ENCODE measurements around the gene CGB2. TPM values are rescaled to one million over a fixed set of nuclear protein-coding genes. Genes with fewer than 3 reads are reported as not detected.
A peak's percentile ranks its signal among the peaks of the same experiment; 100 is the strongest.

CGB2 gene
- total RNA-seq, 1 experiment from 2014 or later = 2.2 TPM

DNA sequence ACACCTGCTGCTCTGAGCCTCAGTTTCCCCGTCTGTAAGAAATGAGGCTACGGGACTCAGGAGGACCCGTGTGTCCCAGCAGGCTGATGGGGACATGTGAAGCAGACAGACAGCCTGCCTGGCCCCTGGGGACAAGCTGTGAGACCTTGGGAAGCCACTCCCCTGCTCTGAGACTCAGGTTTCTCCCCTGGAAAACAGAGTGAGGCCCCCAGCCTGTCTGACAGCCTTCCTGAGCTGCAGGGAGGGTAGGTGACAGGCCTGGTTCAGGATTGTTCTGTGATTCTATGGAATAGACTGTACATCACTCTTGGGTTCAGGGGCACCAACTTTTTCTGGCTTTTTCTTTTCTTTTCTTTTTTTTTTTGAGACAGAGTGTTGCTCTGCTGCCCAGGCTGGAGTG, 35.9 kb downstream of the CGB2 start:
- no peak for DNase-seq (ENCODE audit: low read depth)

GRCh38 chr19:49069026-49069425, 37.3 kb downstream of the CGB2 start:
- DNase-seq (ENCODE audit: low read depth) = no peak

DNA sequence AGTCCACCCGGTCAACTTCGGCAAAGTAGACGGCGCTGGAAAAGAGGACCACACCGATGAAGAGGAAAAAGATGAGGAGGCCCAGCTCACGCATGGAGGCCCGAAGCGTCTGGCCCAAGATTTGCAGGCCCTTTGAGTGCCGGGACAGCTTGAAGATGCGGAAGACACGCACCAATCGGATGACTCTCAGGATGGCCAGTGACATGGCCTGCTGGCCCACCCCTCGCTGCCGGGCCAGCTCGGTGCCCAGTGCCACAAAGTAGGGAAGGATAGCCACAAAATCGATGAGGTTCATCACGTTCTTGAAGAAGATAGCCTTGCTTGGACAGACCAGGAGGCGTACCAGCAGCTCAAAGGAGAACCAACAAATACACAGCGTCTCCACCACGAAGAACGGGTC, 38.7 kb downstream of the CGB2 start:
- DNase-seq (ENCODE audit: low read depth) = no peak

DNA sequence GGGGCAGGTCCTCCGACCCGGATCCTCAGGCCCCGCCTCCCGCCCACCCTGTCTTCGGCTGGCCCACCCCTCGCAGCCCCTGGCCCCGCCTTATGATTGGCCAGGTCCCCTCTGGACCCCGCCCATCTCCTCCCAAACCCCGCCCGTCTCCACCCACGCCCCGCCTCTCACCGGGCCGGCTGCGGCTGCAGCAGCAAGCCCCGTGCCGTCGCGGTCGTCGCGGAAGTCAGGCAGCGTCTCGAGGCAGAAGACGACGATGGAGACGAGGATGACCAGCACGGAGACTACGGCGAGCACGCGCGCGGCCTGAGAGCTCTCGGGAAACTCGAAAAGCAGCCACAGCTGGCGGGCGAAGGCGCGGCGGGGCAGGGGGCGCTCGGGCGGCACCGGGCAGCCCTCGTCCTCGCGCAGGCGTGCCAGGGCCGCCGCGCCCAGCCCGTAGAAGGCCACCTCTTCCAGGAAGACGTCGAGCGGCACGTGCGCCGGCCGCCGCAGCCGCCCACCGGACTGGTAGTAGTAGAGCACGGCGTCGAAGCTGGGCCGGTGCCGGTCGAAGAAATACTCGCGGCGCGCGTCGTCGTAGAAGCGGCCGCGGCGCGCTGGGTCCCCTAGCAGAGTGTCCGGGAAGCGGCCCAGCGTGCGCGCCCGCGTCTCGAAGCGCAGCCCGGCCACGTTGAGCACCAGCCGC, 40.3 kb downstream of the CGB2 start:
- no peak for DNase-seq (ENCODE audit: low read depth)

DNA sequence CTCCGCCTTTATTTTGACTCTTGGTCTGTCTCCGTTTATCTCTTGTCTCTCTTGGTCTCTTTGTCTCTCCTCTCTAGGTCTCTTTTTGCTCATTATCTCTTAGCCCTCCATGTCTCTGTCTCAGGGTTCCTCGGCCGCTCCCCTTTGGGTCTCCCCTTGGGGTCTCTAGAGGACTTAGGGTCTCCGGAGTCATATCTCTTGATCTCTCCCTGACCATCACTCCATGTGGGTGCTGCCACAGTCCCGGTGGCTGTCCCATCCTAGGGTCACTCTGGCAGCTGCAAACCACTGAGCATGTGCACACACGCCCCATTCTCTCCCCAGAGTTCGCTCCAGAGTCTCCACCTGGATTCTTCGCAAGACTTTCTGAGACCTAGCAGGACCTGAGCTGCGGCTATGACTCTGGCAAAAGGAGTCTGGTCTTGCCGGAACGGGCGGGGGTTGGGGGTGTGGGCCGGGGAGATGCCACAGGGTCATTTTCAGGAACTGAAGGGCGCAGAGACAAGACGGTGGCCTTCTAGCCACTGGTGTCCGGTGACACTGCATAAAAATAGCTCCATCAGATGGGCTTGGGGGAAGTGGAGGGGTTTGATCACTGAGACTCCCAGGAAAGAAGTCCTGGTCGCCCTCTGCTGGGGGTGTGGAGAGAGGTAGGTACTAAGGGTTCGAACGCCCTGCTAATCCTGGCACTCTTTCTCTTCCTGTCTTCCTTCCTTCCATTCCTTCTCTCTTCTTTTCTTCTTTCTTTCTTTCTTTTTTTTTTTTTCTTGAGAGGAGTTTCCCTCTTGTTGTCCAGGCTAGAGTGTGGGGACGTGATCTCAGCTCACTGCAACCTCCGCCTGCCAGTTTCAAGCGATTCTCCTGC, 42.1 kb downstream of the CGB2 start:
- DNase-seq (ENCODE audit: low read depth) = peak; percentile 66

DNA sequence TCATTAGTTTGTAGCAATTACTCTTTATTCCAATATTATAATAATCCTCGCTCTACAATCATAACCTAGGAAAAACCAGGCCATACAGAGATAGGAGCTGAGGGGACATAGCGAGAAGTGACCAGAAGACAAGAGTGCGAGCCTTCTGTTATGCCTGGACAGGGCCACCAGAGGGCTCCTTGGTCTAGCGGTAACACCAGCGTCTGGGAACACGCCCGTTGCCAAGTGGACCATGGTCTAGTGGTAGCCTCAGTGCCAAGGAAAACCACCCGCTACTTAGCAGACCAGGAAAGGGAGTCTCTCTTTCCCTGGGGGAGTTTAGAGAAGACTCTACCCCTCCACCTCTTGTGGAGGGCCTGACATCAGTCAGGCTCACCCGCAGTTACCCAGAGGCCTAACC, 43.2 kb downstream of the CGB2 start:
- peak; percentile 73 for DNase-seq (ENCODE audit: low read depth)

- no peak for DNase-seq (ENCODE audit: low read depth)
Observed at GRCh38 chr19:49080392-49080791, 48.7 kb downstream of the CGB2 start.

DNA sequence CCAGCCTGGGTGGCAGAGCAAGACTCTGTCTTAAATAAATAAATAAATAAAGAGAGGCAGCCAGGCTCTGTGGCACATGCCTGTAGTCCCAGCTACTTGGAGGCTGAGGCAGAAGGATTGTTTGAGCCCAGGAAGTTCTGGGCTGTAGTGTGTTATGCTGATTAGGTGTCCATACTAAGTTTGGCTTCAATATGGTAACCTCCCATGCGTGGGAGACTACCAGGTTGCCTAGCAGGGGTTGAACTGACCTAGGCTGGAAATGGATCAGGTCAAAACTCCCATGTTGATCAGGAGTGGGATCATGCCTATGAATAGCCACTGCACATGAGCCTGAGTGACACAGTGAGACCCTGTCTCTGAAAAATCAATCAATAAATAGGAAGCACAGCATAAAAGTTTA, 49.6 kb downstream of the CGB2 start:
- DNase-seq (ENCODE audit: low read depth) = no peak

Other genes starting within 250 kb of the CGB2 start
- gene BCAT2, start 220.9 kb upstream of the CGB2 start, total RNA-seq (2014; rRNA removed; shearing (Covaris generic)) = 29.5 and 36.7 TPM in 2 replicates
- 0.69 TPM in 1 of 2 replicates, not detected in the other for gene HSD17B14, start 195.4 kb upstream of the CGB2 start, total RNA-seq (2014; rRNA removed; shearing (Covaris generic))
- gene PLEKHA4, start 163.3 kb upstream of the CGB2 start, total RNA-seq (2014; rRNA removed; shearing (Covaris generic)) = 2.1 and 4.5 TPM in 2 replicates
- gene PPP1R15A, start 159.5 kb upstream of the CGB2 start, total RNA-seq (2014; rRNA removed; shearing (Covaris generic)) = 50.7 and 56.2 TPM in 2 replicates
- gene TULP2, start 133.1 kb upstream of the CGB2 start, total RNA-seq (2014; rRNA removed; shearing (Covaris generic)) = not detected in 2 replicates
- gene NUCB1, start 131.6 kb upstream of the CGB2 start, total RNA-seq (2014; rRNA removed; shearing (Covaris generic)) = 105 and 106 TPM in 2 replicates
- gene DHDH, start 98.2 kb upstream of the CGB2 start, total RNA-seq (2014; rRNA removed; shearing (Covaris generic)) = not detected in 2 replicates
- 43.7 and 54.2 TPM in 2 replicates for gene BAX, start 77.0 kb upstream of the CGB2 start, total RNA-seq (2014; rRNA removed; shearing (Covaris generic))
- 754 and 855 TPM in 2 replicates for gene FTL, start 66.6 kb upstream of the CGB2 start, total RNA-seq (2014; rRNA removed; shearing (Covaris generic))
- 19.2 and 36.8 TPM in 2 replicates for gene GYS1, start 38.6 kb upstream of the CGB2 start, total RNA-seq (2014; rRNA removed; shearing (Covaris generic))
- gene RUVBL2, start 38.0 kb upstream of the CGB2 start, total RNA-seq (2014; rRNA removed; shearing (Covaris generic)) = 550 and 590 TPM in 2 replicates
- 0.60 and 4.0 TPM in 2 replicates for gene LHB, start 14.8 kb upstream of the CGB2 start, total RNA-seq (2014; rRNA removed; shearing (Covaris generic))
- gene CGB3, start 7.6 kb upstream of the CGB2 start, total RNA-seq (2014; rRNA removed; shearing (Covaris generic)) = 5.3 and 11.9 TPM in 2 replicates
- not detected in 2 replicates for gene CGB1, start 5.0 kb downstream of the CGB2 start, total RNA-seq (2014; rRNA removed; shearing (Covaris generic))
- gene CGB5, start 12.0 kb downstream of the CGB2 start, total RNA-seq (2014; rRNA removed; shearing (Covaris generic)) = 22.0 and 35.7 TPM in 2 replicates
- gene CGB8, start 17.2 kb downstream of the CGB2 start, total RNA-seq (2014; rRNA removed; shearing (Covaris generic)) = 27.8 and 31.4 TPM in 2 replicates
- 4.3 and 6.8 TPM in 2 replicates for gene CGB7, start 25.9 kb downstream of the CGB2 start, total RNA-seq (2014; rRNA removed; shearing (Covaris generic))
- not detected in 2 replicates for gene NTF4, start 32.9 kb downstream of the CGB2 start, total RNA-seq (2014; rRNA removed; shearing (Covaris generic))
- not detected in 2 replicates for gene KCNA7, start 40.8 kb downstream of the CGB2 start, total RNA-seq (2014; rRNA removed; shearing (Covaris generic))
- 179 and 191 TPM in 2 replicates for gene SNRNP70, start 53.6 kb downstream of the CGB2 start, total RNA-seq (2014; rRNA removed; shearing (Covaris generic))
- 6.7 and 7.2 TPM in 2 replicates for gene LIN7B, start 82.5 kb downstream of the CGB2 start, total RNA-seq (2014; rRNA removed; shearing (Covaris generic))
- 2.3 and 2.6 TPM in 2 replicates for gene C19orf73, start 87.3 kb downstream of the CGB2 start, total RNA-seq (2014; rRNA removed; shearing (Covaris generic))
- 5.4 and 10.4 TPM in 2 replicates for gene PPFIA3, start 87.7 kb downstream of the CGB2 start, total RNA-seq (2014; rRNA removed; shearing (Covaris generic))
- not detected in 2 replicates for gene HRC, start 123.5 kb downstream of the CGB2 start, total RNA-seq (2014; rRNA removed; shearing (Covaris generic))
- 2.1 and 31.7 TPM in 2 replicates for gene TRPM4, start 125.9 kb downstream of the CGB2 start, total RNA-seq (2014; rRNA removed; shearing (Covaris generic))

All from Daoy (cell line).